Stimulated activated naive CD8-positive, alpha-beta T cell treated with anti-CD3 and anti-CD28 coated beads, Interleukin-15, Interleukin-2, amounts not matched to agents 100 U/mL and 50 U/mL, for 24 hours (primary cell): Measurements from ENCODE around the gene HMX2.
"Not testable (repeated sequence)": the region's sequence is repeated elsewhere in the genome, so short reads cannot be mapped to it uniquely, and the experiment has no call there.

ENCODE experiments used
- ATAC-seq: fragments of 150-1000 bp; cut with Tn5 transposase; one replicate; pipeline ENCODE4 v1.10.0; 2021
- DNase-seq: peaks from one replicate; pipeline ENCODE4 v3.0.0; 2021

HMX2 gene

DNA sequence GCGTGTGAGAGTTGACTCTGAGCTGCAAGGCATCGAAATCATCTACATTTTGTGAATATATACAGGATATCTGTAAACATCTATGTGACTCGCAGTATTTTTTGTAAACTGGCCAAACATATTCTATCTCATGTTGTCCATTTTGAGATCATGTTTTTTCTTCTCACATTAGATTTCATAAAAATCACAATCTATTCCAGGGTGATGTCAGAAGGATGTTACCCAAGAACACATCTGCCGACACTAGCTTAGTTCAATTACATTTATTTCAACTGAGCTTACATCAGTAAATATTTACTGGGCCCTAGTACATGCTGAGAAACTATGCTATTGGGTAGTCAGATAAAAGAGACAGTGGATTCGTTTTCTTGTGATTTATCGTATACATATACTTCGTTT, 3.8 kb downstream of the HMX2 start:
- ATAC-seq: no peak
- DNase-seq: no peak

DNA sequence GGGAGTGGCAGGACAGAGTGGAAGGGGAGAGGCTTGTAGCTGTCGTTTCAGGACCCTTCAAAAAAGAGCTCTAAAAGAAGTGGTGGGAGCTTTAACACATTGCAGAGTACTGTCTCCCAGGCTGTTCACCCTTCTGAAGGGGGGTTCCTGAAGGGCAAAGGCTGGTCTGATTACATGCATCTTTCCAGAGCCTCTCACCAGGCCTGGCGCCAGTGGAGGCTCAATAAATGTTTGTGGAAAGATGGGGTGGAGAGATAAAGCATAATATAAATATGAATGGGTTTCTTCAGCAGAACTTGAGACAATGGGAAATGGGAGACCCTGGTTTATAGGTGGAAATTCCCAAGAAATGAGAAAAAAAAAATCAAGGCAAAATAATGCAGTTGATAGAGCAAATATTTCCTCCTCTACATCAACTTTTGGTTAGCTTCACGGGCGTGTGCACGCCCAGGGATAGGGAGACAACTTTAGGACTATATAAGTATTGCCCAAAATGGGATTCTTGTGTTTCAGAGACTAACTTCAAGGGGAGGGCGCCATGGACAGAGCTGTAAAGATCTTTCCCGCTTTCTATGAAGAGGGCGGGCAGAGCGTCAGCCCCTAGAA, 5.7 kb downstream of the HMX2 start:
- DNase-seq (no peak), ATAC-seq (no peak)

DNA sequence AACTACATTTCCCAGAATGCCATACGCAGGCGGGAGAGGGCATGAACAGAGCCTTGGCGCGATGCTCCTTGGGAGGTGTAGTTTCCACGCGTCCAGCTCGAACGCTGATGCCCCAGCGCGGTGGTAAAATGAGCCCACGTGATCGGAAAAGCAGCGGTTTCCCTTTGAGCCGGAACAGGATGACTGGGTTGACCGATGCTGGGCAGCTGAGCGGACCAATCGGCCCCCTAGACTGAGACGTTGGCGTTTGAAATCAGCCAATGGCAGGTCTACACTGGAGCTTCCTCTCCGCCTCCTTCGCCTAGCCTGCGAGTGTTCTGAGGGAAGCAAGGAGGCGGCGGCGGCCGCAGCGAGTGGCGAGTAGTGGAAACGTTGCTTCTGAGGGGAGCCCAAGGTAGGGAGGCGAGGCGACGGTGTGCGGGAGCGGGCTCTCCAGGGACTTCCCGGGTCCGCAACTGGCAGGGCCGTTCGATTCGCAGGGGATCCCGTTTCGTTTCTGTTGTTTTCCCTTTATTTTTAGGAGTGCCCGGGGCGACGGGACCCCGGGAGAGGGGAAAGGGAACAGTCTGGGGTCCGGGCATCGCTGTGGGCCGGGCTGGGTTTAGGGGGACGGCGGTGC, 6.3 kb downstream of the HMX2 start, which contains the start of gene BUB3:
TSS of gene BUB3 (plus strand) at position 311 of the 619 bp plus-strand sequence. CDS start 516 bp downstream, outside the sequence.
- ATAC-seq: peak; percentile 94
- DNase-seq: peak; percentile 91

DNA sequence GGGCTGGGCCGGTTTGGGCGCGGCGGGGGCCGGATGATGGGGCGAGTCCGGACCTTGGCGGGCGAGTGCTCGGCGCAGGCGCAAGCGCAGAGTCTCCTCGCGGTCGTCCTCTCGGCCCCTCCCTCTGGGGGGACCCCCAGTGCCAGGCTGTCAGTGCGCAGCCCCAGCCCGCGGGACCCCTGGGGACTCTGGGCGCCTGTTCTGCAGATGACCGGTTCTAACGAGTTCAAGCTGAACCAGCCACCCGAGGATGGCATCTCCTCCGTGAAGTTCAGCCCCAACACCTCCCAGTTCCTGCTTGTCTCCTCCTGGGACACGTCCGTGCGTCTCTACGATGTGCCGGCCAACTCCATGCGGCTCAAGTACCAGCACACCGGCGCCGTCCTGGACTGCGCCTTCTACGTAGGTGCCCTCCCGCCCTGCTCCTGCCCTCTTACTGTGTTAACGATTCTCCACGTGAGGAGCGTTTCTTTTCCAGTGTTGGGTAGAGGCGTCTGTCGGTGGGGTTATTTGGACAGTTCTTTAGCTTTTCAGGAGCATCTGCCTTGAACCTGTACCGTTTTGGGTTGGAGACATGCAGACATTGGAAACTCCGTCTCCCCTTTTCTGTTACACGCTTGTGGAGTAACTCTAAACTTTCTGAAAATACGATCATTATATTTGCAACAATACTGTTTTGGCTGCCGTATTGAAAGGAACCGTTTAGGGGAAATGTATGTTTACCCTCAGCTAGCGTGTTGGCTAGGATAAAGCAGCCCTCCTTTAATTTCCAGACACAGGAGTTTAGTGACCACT, 7.0 kb downstream of the HMX2 start:
- DNase-seq (peak; percentile 78), ATAC-seq (peak; percentile 50)

DNA sequence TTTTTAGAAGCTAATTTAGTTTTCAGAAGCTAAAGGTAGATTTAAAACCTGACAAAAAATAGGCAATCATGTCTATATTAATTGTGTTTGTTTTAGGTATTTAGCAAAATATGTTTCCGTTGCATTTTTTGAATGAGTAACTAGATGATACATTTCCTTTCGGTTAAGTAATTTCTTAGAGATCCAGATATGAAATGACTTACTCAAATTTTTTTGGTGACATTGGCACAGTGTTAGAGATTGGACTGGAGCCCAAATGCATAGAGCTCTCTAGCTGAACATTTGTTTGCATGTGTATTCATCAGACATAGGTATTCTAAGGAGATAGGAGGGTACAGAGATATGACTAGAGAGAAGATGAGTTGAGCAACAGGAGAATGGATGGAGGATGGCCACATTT, 8.1 kb downstream of the HMX2 start:
- ATAC-seq (no peak), DNase-seq (no peak)

DNA sequence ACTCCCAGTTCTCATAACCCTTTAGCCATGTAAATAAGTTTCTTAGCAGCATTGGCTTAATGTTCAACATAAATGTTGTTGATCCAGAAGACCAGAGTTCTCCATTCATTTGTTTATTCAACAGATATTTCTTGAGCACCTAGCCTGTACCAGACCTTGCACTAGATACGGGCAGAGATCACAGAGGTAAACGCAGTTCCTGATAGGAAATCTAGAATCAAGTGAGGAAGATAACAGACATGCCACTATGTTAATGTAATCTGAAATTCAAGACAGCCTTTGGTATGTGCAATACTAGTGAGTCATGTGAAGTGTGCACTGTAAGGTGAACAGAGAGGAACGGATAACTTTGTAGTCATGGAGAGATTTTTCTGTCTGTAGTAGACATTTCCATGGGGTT, 9.3 kb downstream of the HMX2 start:
- DNase-seq (no peak), ATAC-seq (no peak)

DNA sequence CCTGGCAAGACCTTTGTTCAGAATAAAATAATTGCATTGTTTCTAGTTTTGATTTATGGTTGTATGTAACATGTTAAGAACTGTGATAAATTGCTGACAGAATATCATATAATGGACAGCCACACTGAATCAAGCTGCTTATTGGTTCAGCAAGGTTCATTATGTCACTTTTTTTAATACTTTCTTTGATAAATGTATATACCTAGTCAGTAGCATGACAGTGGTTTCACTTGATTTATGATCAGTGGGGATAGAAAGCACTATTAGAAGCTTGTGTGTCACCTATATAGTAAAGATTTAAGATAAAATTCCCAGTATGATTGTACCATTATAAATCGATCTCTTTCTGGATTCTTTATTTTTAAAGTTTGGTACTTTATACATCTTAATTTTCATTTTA, 10.7 kb downstream of the HMX2 start:
- ATAC-seq: no peak
- no peak for DNase-seq

DNA sequence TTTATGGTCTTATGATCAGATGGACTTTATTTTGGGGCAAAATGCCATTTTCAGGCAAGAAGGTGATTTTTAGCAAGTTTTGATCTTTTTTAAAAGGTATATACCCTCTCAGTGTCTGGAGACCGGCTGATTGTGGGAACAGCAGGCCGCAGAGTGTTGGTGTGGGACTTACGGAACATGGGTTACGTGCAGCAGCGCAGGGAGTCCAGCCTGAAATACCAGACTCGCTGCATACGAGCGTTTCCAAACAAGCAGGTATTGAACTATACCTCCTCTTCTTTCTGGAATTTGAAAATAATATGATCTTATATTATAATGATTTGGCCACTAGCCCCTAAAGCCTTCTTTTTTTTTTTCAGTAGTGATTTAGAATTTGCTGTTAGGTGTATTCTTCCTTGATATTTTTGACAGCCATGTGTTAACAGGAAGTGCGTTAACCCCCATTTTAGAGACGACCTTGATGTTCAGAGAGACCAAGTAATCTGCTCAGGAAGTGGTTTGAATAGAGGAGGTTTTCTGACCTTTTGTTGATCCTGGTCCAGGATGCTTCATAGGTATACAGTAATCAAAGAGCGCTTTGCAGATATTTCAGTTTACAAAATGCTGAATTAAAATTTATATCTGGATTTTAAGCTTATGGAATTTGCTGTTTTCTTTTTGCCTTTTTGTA, 12.5 kb downstream of the HMX2 start:
- peak; percentile 24 for DNase-seq
- peak; percentile 85 for ATAC-seq

DNA sequence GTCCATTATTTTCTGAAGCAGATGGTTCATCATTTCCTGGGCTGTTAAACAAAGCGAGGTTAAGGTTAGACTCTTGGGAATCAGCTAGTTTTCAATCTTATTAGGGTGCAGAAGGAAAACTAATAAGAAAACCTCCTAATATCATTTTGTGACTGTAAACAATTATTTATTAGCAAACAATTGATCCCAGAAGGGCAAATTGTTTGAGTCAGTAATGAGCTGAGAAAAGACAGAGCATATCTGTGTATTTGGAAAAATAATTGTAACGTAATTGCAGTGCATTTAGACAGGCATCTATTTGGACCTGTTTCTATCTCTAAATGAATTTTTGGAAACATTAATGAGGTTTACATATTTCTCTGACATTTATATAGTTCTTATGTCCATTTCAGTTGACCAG, 16.4 kb downstream of the HMX2 start:
- no peak for ATAC-seq
- no peak for DNase-seq

DNA sequence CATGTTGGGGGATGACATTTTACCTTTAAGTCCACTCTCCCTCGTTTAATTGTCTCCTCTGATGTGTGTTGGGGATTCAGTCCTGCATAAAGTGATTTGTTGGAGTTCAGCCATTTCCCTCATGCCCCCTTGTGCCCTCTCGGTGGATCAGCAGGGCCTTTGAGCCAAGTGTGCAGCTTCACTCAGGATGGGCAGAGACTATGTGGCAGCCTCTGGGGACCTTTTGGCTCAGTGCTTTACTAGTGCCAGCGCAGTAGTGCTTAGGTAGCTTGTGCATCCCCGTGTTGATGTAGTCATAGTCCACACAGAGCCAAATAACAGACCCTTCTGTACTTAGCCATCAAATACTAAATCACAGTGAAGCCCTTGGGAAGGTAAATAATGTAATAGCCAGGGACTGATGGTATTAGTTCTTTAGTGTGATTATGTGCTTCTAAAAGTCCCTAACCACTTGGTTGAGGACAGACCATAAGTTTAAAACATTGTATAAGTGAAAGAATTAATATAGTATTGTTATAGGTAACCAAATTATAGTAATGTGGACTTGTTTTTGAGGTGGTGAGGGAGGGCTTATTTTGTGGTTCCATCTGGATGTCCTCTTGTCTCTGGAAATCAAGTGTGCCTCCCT, 17.6 kb downstream of the HMX2 start:
- no peak for DNase-seq
- ATAC-seq: no peak

DNA sequence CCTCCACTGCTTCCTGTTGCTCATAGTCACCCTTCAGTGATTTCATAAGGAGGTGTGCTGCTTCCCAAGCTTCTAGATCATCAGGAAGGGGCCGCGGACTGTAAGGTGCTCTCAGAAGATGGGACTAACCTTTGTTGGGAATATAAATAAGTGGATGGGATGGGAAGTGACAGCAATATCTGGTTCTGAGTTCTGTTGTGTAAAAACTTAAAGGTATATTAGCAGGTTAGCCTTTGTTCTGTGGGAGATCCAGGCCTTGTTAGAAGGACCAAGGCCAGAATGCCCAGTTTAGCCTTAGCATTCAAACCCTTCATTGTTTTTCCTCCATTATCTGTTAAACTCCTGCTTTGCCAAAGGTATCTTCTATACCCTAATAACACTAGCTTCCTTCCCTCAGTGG, 18.7 kb downstream of the HMX2 start:
- DNase-seq: no peak

DNA sequence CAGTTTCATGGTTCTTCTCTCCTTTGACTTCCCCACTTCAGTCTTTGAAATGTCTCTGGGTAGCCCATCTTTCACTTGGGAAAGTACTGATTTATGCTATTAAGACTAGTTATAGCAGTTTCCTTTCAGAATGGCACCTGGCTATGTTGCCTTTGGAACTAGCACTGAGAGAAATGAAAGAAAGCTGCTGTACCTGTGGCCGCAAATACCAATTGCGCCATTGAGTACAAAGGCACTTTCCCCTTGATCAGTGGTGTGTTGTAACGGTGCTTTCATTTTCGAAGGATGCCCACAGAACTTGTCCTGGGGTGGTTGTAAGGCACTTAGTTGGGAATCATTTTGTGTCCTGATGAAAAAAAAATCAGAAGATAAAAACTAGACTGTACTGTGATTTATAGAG, 23.0 kb downstream of the HMX2 start:
- ATAC-seq: no peak
- DNase-seq: no peak

More for the DNA sequence above, 18.7 kb downstream of the HMX2 start:
- ATAC-seq: no peak

DNA sequence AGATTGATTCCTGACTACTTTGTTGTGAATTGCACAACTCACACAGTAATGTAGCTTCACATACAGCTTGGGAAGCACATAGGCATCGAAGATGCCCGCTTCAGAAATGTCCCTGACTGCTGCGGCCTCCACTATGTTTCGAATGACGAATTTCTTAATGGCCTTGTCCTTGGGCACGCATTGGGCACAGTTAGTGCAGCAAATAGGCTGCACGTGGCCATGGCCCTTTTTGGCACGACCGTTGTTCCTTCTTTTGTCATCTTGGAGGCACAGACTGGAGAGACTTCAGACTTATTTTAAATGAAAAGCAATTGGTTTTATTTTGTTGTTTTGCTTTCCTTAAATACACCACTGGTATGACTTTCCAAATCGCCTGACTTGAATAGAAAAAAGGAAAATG, 23.7 kb downstream of the HMX2 start:
- ATAC-seq, DNase-seq: not testable (repeated sequence)

DNA sequence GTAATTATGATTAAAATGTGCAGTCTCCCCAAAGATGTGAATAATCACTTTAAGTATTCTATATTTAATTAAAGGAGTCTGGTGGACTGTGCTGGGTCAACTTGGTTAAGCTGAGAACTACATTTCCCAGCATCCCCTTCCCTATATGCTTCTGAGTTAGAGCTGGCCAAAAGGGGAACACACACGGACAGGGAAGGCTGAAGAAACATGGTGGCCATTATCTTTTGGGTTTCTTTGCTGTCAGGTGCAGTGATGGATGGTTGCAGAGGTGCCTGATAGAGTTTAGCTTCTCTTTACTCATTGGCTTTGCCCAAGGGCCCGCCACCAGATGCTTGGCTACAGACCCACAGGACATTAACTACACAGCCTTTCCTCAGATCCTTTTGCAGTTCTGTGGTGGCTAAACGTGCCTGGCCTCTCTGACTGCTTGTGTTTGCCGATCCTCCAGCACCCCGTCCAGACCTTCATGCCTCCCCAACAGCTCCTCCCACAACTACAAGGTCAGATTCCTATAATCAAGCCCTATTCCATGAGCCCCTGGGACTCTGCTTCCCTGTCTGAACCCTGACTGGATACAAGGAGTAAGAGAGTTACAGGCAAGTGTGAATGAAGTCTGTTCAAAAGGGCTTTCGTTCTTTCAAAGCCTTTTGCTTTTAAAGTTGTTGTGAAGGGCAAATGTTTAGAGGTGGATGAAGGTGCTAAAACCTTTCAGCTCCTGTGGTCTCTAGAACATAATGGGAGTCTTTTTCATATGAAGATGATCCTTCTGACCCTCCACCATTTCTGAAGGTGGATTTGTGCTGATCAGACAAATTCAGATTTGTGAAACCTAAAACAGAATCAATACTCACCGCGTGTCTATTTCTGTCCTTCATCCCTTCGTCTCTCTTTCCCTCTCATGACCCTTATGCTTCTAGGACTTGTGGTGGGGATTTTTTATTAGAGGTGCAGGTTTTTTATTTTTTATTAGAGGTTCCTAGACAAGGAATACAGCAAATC, 27.8 kb downstream of the HMX2 start:
- no peak for DNase-seq
- no peak for ATAC-seq

DNA sequence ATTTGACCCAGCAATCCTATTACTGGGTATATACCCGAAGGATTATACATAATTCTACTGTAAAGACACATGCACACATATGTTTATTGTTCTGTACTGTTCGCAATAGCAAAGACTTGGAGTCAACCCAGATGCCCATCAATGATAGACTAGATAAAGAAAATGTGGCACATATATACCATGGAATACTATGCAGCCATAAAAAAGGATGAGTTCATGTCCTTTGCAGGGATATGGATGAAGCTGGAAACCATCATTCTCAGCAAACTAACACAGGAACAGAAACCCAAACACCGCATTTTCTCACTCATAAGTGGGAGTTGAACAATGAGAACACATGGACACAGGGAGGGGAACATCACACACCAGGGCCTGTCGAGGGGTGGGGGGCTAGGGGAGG, 30.5 kb downstream of the HMX2 start:
- DNase-seq, ATAC-seq: not testable (repeated sequence)

DNA sequence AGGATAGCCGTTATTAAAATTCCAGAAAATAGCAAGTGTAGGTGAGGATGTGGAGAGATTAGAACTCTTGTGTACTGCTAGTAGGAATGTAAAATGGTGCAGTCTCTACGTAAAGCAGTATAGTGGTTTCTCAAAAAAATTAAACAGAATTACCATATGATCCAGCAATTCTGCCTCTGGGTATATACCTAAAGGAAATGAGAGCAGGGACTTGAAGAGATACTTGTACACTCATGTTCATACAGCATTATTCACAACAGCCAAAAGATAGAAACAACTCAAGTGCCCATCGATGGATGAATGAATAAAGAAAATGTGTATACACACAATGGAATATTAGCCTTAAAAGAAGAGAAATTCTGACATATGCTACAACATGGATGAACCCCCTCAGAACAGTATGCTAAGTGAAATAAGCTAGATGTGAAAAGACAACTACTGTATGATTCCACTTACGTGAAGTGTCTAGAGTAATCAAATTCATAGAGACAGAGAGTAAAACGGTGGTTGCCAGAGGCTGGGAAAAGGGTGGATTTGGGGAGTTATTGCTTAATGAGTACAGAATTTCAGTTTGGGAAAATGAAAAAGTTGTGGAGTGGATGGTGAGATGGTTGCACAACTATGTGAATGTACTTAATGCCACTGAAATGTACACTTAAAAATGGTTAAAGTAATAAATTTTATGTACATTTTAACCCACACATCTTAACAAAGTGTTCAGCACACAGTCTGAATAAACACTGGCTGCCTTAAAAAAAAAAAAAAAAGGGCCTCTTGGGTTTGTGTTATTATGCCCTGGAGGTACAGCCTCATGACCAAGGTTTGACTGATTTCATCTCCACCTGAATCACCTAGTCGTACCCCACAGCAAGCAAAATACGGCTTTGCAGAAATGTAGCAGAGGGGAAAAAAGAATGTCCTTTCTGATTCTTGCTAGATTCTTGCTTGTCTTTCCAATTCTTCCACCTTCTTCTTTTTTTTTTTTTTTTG, 32.5 kb downstream of the HMX2 start:
- no peak for DNase-seq
- ATAC-seq: no peak

DNA sequence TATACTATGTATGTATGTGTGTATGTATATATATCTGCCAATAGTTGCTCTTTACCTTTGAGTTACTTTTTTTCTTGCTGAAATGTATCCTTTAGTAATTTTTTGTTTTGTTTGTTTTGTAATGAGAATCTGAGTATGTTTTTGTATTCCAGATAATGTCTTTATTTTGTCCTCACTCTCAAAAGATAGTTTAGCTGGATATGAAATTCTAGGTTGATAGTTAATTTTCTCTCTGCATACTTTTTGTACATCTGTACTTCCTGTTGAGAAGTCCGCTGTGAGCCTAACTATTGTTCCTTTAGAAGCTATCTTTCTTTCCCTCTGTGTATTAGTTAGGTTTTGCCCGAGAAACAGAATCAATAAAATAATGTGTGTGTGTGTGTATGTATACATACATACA, 35.8 kb downstream of the HMX2 start:
- DNase-seq (no peak), ATAC-seq (no peak)

DNA sequence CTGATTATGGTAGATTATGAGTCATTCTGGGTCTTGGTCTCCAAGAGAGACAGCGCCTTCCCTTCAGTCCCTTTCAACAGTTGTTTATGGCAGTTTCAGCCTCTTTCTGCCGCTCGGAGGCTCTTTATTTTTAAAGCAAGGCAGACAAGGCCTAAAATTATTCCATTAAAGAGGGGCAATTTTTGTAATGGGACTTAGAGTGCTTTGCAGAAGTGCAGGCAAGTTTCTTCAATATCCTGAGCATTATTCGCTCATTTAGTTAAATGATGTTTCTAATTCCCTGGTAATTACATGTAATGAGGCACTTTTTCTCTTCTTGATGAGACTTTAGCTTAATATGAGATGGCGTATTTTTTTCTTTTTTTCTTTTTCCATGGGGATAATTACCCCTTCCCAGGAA, 39.8 kb downstream of the HMX2 start:
- DNase-seq: no peak
- no peak for ATAC-seq

DNA sequence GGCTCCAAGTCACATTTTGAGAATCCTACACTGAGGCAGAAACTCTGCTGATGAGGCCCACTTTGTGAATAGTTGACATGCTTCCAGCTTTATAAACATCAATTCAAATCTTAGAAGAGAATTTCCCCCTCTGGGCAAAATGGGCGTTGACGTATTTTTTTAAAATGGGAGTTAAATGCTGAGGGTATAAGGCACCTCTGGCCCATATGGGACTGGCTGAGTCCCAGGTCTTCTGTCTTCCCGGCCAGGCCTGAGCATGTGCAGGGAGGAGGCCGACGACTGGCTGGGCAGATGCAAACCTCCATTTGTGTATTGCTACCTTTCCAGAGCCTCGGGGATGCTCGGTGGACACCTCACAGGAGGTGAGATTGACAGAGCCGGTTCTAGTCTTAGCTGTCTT, 44.0 kb downstream of the HMX2 start:
- ATAC-seq (no peak), DNase-seq (no peak)

DNA sequence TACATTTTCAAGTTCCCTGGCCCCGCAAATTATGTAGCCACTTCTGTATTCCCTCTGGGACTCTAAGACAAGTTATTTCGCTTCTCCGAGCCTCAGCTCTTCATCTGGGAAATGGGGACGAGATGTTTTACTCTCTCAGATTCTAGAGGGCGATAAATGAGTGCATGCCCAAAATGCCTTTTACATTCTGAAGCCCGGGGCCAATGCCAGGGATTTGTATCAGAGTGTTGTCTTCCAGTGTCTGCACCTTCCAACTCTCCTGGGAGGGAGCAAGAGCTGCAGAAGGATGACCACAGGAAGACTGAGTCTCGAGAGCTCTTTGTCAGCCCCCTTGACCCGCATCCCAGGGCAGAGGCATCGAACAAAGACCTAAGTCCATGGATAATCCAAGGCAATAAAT, 46.1 kb downstream of the HMX2 start:
- ATAC-seq (no peak), DNase-seq (no peak)
